ENCODE measurements around the gene CDKN2B-AS1. TPM values are rescaled to one million over a fixed set of nuclear protein-coding genes. Genes with fewer than 3 reads are reported as not detected.

The CDKN2B-AS1 gene
- total and polyA plus RNA-seq, 2 of the 13 experiments (the other 11 are each of a cell fraction or from before 2014, with no cell fraction given), result 0.64 to 2.3 TPM

GRCh38 chr9:21993007-21993406, 1.6 kb upstream of the CDKN2B-AS1 start:
- ATAC-seq (no peak), DNase-seq (ENCODE audit: low spot score) (no peak), FAIRE-seq (no peak)
- H3K36me3 ChIP-seq (replicated peaks in 1 of 2; ENCODE audit: control insufficient read depth in 1 of 2, insufficient read depth in 2 of 2, low read length in 2 of 2), result no peaks in the 10 kb centered on the region
- H3K4me1 ChIP-seq (ENCODE audit: insufficient read depth, low read length), result peaks cover 9% of the 10 kb centered on the region
- peak overlapping the region; percentile 71; the same call in 1 of the 2 replicates for H3K4me2 ChIP-seq (ENCODE audit: low read depth, low read length)
- no peaks in the 10 kb centered on the region for H3K9me3 ChIP-seq (ENCODE audit: low read length)
- BruUV-seq (replicated peaks), result no TSS peak
- no peaks in the 10 kb centered on the region for H3K79me2 ChIP-seq (ENCODE audit: insufficient read depth, low read length)
- no peak overlapping the region for H2AFZ ChIP-seq (ENCODE audit: low read length)
- ChIA-PET CTCF (ENCODE audit: low intra/inter-chr PET ratio, low total read pairs) (no interaction called here), POLR2A (no interaction called here)
- peaks cover 0 to 17% of the 10 kb centered on the region in 2 experiments; a peak in 1 of 5 replicates for H3K27me3 ChIP-seq (ENCODE audit: control insufficient read depth in 1 of 2, insufficient read depth in 2 of 2, low read length in 2 of 2)
- no peak overlapping the region for H3K4me3 ChIP-seq (replicated peaks in 1 of 3; ENCODE audit: insufficient read depth in 1 of 3, low read depth in 2 of 3, low read length in 3 of 3)
- no peak overlapping the region for H3K9ac ChIP-seq (ENCODE audit: insufficient read depth, low read depth, low read length)
- intact Hi-C loops (cut with micrococcal nuclease; ENCODE audit: unreplicated experiment), result no loop called here
- in situ Hi-C loops (cut with HindIII; ENCODE audit: extremely low pct_ligation_motif_present, low pct_unique_long_range_greater_than_20kb), result loop anchor here (10.0 kb wide), 1 partner anchor 242 kb away; no protein-coding TSS in a partner anchor
- no peaks in the 10 kb centered on the region for H4K20me1 ChIP-seq (ENCODE audit: insufficient read depth, low read length)
- no peak overlapping the region for H3K27ac ChIP-seq (ENCODE audit: extremely low read length, insufficient read depth, low read length)
- WGBS (ENCODE audit: low lambda C conversion rate), result 90% methylated on average over 4 of the region's 4 CpGs
- TF ChIP-seq ZNF205 (CRISPR knock-in tag; IDR thresholded peaks at IDR 0.05), result no peak
- no peak for TF ChIP-seq ZNF607 (CRISPR knock-in tag; IDR thresholded peaks at IDR 0.05; ENCODE audit: borderline replicate concordance)
- no peak for TF ChIP-seq RBAK (CRISPR knock-in tag; IDR thresholded peaks at IDR 0.05)
- TF ChIP-seq NFE2 (CRISPR knock-in tag; IDR thresholded peaks at IDR 0.05), result no peak
- no peak for TF ChIP-seq CENPT (CRISPR knock-in tag; IDR thresholded peaks at IDR 0.05; ENCODE audit: low read depth)
- no peak for TF ChIP-seq TFAP4 (IDR thresholded peaks at IDR 0.05; ENCODE audit: borderline replicate concordance, low read depth)
- no peak for TF ChIP-seq KLF9 (CRISPR knock-in tag; IDR thresholded peaks at IDR 0.05; ENCODE audit: low read depth)
- no peak for TF ChIP-seq ZNF367 (CRISPR knock-in tag; IDR thresholded peaks at IDR 0.05; ENCODE audit: borderline replicate concordance)
- TF ChIP-seq, protein P1, sequence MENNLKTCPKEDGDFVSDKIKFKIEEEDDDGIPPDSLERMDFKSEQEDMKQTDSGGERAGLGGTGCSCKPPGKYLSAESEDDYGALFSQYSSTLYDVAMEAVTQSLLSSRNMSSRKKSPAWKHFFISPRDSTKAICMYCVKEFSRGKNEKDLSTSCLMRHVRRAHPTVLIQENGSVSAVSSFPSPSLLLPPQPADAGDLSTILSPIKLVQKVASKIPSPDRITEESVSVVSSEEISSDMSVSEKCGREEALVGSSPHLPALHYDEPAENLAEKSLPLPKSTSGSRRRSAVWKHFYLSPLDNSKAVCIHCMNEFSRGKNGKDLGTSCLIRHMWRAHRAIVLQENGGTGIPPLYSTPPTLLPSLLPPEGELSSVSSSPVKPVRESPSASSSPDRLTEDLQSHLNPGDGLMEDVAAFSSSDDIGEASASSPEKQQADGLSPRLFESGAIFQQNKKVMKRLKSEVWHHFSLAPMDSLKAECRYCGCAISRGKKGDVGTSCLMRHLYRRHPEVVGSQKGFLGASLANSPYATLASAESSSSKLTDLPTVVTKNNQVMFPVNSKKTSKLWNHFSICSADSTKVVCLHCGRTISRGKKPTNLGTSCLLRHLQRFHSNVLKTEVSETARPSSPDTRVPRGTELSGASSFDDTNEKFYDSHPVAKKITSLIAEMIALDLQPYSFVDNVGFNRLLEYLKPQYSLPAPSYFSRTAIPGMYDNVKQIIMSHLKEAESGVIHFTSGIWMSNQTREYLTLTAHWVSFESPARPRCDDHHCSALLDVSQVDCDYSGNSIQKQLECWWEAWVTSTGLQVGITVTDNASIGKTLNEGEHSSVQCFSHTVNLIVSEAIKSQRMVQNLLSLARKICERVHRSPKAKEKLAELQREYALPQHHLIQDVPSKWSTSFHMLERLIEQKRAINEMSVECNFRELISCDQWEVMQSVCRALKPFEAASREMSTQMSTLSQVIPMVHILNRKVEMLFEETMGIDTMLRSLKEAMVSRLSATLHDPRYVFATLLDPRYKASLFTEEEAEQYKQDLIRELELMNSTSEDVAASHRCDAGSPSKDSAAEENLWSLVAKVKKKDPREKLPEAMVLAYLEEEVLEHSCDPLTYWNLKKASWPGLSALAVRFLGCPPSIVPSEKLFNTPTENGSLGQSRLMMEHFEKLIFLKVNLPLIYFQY (CRISPR knock-in tag; IDR thresholded peaks at IDR 0.05; ENCODE audit: borderline replicate concordance), result no peak
- TF ChIP-seq TBX2 (CRISPR knock-in tag; IDR thresholded peaks at IDR 0.05; ENCODE audit: borderline replicate concordance), result no peak
- TF ChIP-seq, protein P2, sequence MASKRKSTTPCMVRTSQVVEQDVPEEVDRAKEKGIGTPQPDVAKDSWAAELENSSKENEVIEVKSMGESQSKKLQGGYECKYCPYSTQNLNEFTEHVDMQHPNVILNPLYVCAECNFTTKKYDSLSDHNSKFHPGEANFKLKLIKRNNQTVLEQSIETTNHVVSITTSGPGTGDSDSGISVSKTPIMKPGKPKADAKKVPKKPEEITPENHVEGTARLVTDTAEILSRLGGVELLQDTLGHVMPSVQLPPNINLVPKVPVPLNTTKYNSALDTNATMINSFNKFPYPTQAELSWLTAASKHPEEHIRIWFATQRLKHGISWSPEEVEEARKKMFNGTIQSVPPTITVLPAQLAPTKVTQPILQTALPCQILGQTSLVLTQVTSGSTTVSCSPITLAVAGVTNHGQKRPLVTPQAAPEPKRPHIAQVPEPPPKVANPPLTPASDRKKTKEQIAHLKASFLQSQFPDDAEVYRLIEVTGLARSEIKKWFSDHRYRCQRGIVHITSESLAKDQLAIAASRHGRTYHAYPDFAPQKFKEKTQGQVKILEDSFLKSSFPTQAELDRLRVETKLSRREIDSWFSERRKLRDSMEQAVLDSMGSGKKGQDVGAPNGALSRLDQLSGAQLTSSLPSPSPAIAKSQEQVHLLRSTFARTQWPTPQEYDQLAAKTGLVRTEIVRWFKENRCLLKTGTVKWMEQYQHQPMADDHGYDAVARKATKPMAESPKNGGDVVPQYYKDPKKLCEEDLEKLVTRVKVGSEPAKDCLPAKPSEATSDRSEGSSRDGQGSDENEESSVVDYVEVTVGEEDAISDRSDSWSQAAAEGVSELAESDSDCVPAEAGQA (IDR thresholded peaks at IDR 0.05; ENCODE audit: low read depth), result no peak
- TF ChIP-seq, protein P2 (CRISPR knock-in tag; IDR thresholded peaks at IDR 0.05; ENCODE audit: borderline replicate concordance), result no peak
- no peak for TF ChIP-seq ZKSCAN5 (CRISPR knock-in tag; IDR thresholded peaks at IDR 0.05)
- no peak for TF ChIP-seq ADNP (CRISPR knock-in tag; IDR thresholded peaks at IDR 0.05)
- TF ChIP-seq ZNF674 (CRISPR knock-in tag; IDR thresholded peaks at IDR 0.05; ENCODE audit: low read depth), result no peak
- TF ChIP-seq CAMTA2 (CRISPR knock-in tag; IDR thresholded peaks at IDR 0.05; ENCODE audit: borderline replicate concordance), result no peak

Data from HepG2 (cell line).